NCI-H128 (cell line): ENCODE measurements around the gene GLB1L.

Experiments
- DNase-seq: peaks from one replicate; lab custom pipeline; 2025; ENCODE audit not compliant: unreplicated experiment; lab: John Stamatoyannopoulos, UW

The GLB1L gene

DNA sequence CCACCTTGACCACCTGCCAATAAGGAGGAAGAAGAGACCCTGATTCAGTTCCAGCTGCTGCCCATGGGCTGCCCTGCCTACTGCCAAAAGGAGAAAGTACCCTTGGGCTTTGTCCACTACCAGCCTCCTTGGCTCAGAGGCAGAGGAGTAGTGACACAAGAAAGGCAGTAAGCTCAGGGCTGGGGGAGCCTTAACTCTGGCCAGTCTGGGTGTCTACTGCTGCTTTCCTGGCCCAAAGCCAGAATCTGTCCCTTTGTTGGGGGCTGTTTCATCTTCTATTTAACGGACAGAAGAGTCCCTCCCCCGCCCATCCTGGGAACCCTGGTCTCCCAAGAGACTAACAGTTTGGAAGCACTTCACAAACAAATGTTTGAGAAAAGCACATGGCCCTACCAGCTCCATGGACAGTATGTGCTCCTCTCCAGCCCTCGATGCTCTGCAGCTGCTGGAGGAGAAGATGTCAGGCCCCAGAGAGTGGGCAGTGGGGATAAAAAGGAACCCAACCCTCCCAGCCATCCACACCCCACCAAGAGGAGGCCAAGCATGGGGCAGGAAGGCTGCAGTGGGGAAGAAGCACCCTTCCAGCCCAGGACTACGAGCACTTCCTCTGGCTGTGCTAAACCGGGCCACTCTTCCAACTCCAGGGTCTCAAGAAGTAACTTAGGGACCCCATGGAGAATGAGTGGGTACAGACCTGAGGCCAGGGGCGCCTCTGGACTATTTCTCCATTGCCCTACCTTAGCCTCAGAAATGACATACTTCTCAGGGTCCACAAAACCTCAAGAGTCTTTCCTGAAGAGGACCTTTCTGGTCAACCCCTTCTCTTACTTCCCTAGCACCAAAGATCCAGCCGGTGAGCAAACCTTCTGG, 17.0 kb downstream of the GLB1L start:
- no peak for DNase-seq

DNA sequence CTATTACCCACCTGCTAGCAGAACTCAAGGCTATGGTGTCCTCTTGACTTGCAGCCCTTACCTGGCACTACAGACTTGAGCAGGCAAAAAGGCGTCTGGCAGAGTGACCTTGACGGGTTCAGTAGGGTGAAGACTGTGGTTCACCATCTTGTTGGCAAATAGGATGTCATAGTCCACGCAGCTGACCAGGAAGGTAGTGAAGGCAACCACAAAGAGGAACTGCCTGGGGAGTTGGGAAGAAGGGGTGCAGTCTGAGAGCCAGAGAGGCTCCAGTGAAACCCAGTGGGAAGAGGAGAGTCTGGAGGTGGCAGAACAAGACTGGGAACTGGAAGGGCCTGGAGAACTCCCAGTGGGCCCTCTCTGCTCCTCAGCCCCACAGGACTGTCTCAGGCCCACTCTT, 19.9 kb downstream of the GLB1L start:
- no peak for DNase-seq

DNA sequence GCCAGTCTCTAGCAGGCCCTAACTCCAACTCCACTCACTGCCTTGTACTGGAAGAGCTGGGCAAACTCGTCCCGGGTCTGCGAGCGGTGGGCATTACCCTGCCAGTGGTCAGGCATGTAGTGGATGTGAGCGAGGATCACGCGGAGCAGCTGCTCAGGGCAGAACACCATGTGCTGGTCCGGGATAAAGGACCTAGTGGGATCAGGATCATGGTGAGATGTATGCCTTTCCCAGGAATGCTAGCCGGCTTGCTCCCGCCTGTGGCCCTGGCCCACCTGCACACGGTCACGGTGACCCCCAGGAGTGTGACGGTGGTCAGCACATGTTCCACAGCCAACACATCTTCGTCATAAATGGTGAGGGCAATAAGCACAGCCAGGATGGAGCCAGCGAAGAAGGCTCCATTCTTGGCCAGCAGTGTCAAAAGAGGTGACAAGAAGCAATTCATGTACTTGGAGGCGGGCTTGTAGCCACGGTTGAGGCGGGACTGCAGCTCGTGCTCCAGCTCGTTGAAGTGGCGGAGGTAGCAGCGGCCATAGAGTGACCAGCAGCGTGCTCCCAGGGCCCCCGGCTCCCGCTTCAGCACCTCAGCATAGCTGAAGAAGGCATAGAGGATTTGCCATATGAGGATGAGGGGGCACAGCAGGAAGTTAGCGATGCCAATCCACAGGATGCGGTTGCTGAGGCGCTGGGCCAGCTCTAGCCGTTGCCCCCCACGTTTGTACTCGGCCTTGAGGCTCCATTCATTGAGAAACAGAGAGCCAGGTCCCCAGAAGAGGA, 21.2 kb downstream of the GLB1L start:
- DNase-seq, result no peak

DNA sequence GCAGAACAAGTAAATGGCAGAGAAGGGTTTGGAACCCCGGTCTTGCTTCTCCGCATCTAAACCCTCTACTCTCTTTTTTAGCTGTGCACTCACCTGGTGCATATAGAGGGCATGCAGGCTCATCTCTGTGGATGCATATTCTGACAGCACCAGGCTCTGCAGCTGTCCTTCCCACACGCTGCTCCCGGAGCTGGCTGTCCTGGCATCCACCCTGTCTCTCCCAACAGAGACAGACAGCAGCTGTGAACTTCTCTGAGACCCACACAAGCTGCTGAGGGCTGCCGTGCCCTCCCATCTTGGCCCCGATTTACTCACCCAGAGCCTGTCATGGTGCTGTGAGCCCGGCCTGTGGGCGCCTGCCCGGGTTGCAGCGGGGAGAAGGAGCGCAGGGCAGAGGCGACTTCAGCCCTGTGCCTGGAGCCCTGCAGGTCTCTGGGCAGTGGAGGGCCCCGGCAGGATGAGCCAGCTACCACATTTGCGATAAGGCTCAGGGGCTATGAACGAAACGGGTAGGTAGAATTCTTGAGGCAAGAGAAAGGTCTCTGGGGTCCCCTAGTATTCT, 23.2 kb downstream of the GLB1L start:
- no peak for DNase-seq

DNA sequence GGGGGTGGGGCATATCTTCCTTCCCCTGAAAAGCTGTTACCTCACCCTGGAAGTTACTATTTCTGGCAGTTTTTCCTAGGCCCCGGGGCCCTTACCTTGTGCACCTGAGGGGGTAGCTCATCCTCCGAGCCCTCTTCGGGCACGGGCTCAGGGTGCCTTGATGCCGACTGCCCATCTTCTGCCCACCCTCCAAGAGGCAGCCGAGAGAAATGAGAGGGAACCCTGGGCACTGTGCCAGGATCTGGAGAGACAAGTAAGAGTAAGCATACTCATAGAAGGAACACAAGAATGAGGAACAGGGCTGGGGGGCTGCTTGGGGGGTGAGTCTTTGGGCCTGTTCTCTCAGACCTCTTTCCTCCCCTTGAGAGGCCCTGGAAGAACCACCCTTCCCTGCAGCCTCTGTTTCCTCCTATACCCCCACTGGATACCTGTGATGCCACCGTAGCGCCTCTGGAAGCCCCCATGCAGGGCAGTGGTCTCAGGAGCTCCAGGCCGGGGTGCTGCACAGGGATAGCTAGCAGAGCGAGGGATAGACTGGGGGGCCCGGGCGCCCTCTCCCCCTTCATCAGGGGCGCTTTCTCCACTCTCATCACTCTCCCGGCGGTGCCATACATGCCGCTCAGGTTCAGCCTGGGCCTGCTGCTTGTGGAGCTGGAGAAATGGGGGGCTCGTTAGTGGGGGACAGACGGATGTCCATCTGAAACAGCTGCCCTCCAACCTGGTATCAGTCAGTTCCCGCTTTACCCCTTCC, 24.4 kb downstream of the GLB1L start:
- DNase-seq, result no peak

DNA sequence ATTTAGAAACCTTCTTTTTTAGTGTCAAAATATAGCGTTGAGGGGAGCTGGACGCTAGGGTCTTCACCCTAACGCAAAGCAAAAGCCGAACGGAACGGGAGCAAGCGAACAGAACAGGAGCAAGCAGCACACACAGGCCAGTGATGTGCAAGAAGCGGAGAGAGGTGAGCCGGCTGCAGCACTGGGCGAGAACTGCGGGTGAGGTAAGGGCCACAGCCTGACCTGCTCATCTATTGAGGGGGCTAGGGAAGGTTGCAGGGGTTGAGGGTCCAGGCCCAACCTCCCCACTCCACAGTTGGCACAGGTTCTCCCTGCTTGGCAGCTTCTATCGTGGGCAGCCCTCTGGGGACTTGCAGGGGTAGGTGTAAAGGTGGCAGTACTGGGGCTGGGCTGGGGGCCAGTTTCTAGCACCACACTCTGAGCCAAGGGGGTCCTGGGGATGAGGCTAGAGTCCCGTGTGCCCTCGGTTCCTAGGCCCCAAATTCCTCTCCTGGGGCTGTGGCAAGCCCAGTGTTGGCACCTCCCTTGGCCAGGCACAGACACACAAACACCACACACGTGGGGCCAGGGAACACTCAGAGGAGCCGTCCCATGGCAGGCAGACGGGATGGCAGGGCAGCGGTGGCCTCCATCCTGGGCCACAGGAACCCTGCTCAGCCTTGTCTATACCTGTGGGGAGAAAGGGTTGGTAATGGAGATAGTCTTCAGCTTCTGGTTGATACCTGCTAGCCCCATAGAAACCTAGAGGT, 25.3 kb downstream of the GLB1L start:
- DNase-seq, result no peak

DNA sequence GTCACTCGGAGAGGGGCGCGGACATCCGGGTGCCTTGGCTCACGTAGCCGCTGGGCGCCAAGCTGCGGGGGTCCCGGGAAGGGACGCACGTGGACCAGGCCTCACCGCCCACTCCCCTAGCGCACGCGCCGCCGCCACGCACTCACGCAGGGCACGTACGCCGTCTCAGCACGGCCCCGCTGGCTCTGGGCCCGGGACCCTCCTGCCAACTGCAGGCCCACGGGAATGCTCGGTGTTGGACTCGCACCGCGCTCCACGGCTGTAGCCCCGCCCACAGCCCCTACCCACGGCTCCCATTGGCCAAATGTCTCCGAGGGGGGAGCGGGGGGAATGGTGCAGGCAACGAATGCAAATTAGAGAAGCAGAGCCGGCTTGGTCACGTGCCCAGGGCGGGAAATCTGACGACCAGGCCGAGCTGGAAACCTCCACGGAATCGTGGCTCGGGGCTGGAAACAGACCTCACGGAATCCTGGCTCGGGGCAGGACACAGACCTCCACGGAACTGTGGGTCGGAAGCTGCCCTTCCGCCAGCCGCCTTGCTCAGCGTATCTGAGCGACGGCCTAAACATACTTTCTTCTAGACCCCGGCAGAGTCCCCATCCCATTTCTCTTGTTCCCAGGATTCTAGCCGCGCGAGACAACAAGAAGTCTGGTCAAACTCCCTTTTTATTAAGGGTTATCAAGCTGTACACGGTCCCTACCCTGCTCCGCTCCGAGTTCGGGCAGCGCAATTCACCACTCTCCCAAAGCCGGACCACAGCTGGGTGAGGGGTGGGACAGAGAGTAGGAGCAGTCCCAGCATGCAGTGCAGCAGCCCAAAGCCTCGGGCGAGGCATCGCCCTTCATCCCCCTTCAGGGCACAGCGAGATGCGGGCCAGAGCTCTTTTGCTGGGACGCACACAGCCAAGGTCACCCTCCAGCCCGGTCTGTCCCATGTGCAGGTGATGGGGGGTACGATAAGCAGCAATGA, 26.2 kb downstream of the GLB1L start, which contains the start of gene ABCB6:
TSS of gene ABCB6 (minus strand) at position 227 of the 970 bp plus-strand sequence. CDS start 285 bp downstream, outside the sequence.
- DNase-seq, result peak; percentile 85

DNA sequence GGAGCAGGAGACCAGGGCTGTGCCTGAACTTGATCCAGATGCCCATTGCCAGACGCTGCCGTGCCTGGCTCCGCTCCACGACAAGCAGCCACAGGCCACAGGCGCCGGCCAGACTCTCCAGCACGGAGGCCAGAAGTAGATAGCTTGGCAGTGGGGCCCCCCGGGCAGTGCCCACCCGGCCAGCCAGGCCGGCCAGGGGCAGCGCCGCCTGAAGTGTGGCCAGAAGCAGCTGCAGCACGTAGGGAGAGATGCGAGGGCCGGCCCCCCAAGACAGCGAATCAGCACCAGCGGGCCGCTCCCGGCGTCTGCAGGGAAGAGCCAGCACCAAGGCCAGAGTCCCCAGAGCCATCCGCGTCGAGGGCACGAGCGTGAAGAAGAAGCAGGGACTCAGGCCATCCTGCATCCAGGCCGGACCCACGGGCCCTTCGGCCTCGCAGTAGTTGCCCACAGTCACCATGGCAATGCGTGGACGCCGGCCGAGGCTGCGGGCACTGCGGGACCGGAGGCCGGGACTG, 27.0 kb downstream of the GLB1L start:
- DNase-seq, result no peak

DNA sequence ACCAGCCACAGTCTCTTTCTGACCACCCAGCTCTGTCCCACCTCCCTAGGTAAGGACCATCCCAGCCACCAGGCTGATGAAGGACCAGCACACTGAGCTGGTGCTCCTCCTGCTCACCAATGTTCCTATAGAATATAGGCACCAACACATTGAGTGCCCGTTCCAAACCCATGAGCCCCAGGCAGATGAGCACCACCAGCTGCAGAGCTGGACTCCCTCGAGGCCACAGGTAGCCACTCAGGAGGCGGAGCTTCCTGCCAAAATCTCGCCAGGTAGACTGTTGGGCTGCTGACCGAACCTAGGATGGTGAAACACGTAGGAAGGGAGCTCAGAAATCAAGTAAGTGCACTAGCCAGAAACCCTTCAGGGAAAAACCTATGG, 28.7 kb downstream of the GLB1L start:
- no peak for DNase-seq

DNA sequence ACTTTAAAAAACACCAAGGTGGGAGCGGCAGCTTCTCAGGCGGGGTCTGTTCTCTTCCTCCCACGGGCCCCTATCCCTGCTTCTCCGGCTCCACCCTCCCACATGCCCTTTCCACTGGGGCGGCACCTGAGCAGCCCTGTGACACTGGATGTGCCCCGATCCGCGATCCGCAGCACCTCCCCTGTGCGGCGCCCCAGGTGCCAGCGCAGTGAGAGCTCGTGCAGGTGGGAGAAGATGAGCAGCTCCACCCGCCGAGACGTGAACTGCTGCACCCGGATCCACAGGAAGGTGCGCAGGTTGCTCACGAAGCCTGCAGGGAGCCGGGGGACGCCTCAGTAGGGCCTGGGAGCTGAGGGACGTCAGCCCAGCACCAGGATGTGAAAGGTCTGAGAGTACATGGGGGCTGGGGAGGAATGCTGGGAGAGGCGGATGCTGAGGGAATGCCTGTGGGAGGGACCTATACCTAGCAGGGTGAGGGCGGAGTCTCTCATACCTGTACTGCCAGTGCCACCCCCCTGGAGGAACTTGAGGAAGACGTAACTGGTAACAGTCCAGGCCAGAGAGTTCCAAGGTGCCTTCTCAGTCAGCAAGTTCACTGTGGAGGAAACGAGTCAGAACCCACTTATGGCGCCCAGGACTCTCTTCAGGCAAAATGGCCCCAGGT, 29.2 kb downstream of the GLB1L start:
- no peak for DNase-seq

DNA sequence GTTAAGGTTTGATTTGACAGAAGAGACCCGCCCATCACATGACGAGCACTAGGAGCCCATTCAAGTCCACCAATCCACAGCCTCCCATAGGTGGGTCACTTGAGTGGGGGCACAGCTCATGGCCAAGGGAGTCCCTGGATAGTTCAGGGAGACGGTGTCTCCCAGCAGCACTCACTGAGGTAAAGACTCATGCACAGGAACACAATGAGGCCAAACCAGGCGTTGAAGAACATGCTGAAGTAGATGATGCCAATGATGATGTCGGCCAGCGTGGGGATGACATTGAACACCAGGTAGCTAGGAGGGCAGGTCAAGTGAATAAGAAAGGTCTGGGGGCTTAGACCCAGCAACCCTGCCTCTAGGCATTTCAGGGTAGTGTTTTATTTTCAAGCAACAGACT, 30.5 kb downstream of the GLB1L start:
- DNase-seq, result no peak

DNA sequence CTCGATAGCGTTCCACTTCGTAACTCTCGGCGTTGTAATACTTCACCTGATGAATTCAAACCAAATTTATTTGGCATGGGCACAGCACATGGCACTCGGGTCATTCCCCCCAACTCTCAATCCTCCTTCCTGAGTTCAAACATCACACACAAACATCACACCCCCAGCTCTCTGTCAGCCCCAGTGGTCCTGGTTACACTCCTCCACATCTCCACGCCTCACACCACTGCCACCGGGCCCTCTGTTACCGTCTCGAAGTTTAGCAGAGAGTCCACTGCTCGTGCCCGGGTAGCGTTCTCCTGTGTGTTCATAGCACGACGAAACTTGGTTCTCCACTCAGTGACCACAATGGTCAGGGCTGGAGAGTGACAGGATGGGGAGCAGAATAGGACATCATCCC, 31.1 kb downstream of the GLB1L start:
- no peak for DNase-seq

DNA sequence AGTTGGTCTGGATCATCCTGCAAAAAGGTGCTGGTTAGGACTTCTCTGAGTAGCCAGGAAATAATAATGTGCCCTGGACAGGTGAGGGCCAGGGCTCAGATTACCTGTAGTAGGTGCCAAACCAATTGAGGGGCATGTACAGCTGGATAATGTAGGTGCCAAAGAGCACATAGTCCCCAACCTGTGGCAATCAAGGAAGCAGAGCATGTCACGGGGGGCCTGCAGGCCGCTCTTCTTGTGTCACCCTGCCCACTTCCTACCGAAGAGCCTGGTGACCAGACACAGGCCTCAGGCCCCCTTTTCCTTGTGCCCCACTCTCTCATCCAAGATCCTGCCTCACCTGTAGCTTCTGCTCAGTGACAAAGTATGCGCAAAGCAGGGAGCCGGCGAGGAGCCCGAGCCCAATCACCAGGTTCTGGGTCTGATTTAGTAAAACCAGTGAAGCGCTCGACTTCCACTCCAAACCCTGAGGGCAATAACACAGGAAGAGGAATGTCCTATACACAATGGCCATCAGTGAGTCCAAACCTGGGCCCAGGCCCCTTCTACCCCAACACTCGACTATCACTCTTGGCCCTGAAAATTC, 31.7 kb downstream of the GLB1L start:
- no peak for DNase-seq

DNA sequence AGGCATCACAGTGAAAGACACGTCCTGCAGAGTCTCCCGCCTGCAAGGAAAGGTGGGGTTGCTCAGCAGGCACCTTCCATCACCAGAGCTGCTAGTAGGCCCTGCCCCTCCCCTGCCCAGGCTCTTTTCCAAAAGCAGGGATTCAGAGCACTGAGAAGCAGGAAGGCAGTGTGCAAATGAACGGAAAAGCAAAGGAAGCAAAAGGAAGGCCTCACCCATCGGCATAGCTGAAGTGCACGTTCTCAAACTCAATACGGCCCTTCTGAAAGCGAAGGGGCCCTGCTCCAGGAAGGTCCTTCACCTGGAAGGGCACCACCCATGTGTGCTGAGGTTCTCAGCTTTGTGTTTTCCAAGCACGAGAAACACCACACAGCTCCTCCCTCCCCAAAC, 32.2 kb downstream of the GLB1L start:
- DNase-seq, result no peak

DNA sequence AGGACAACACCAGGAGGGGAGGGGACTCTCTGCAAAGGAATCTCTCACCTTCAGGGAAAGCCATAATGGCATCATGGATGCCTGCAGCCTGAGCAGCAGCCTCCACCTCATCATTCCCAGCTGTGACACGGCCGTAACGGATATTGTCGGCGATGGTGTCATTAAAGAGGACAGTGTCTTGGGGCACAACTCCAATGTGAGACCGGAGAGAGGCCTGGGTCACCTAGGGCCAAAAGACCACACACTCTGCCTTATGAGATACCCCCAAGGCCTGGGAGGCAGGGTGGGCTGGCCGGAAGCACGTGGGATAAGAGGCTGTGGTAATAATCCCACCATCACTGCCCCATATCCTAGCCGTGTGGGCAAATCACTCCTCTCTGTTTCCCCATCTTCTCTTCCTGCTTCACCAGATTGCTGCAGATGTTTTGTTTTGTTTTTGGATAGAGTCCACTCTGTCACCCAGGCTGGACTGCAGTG, 34.3 kb downstream of the GLB1L start:
- no peak for DNase-seq

DNA sequence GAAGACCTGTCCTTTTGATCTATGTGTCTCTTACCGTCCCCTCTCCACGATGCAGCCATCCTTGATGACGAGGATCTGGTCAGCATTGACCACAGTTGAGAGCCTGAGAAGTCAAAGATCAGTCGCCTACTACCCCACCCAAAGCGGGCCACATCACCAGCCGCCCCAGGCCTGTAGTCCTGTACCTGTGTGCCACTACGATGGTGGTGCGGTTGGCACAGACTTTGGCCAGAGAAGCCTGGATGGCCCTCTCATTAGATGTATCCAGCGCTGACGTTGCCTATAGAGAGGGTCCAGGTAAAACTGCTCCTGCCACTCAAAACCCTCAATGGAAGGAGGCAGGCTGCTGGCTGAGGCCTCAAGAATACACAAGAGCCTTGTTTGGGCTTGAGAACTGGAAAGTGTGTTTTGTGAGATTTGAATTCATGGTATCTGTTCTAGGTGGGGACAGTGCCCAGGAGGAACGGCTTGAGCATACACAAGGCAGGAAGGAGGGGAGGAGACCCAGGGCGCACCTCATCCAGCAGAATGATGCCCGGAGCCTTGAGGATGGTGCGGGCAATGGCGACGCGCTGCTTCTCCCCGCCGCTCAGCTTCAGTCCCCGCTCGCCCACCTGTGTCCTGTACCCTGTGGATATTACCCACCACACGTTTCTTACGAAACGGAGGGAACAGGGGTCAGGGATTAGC, 34.9 kb downstream of the GLB1L start:
- DNase-seq, result no peak
